ENCODE results near the gene PSG6.
A peak's percentile ranks its signal among the peaks of the same experiment; 100 is the strongest.
"Not testable (repeated sequence)": the region's sequence is repeated elsewhere in the genome, so short reads cannot be mapped to it uniquely, and the experiment has no call there.

The PSG6 gene

GRCh38 chr19:42917634-42918033, at the start of gene PSG6:
TSS of gene PSG6 (minus strand) at chr19:42917894. CDS start at chr19:42917792, 102 bp downstream.
- DNase-seq (ENCODE audit: low spot score) = not testable (repeated sequence)

GRCh38 chr19:42965176-42965575, 47.5 kb upstream of the PSG6 start:
- DNase-seq (ENCODE audit: low spot score) = no peak

- no peak for DNase-seq (ENCODE audit: low spot score)
Observed at GRCh38 chr19:42961119-42961518, 43.4 kb upstream of the PSG6 start.

GRCh38 chr19:42952126-42952525, 34.4 kb upstream of the PSG6 start:
- not testable (repeated sequence) for DNase-seq (ENCODE audit: low spot score)

GRCh38 chr19:42951476-42951875, 33.8 kb upstream of the PSG6 start:
- not testable (repeated sequence) for DNase-seq (ENCODE audit: low spot score)

GRCh38 chr19:42942187-42942789, 24.6 kb upstream of the PSG6 start:
- peak; percentile 8 for DNase-seq (ENCODE audit: low spot score)

GRCh38 chr19:42937107-42937506, 19.4 kb upstream of the PSG6 start, which contains the start of gene PSG7:
TSS of gene PSG7 (minus strand) at chr19:42937207. CDS start at chr19:42937076, 131 bp downstream.
- DNase-seq (ENCODE audit: low spot score) = not testable (repeated sequence)

GRCh38 chr19:42934726-42935125, 17.0 kb upstream of the PSG6 start:
- DNase-seq (ENCODE audit: low spot score) = not testable (repeated sequence)

- not testable (repeated sequence) for DNase-seq (ENCODE audit: low spot score)
Observed at GRCh38 chr19:42934183-42934582, 16.5 kb upstream of the PSG6 start.

- not testable (repeated sequence) for DNase-seq (ENCODE audit: low spot score)
Observed at GRCh38 chr19:42933412-42933811, 15.7 kb upstream of the PSG6 start.

- peak; percentile 71 for DNase-seq (ENCODE audit: low spot score)
Observed at GRCh38 chr19:42932485-42933101, 14.9 kb upstream of the PSG6 start.

GRCh38 chr19:42930214-42930613, 12.5 kb upstream of the PSG6 start:
- peak; percentile 2 for DNase-seq (ENCODE audit: low spot score)

GRCh38 chr19:42928896-42929295, 11.2 kb upstream of the PSG6 start:
- no peak for DNase-seq (ENCODE audit: low spot score)

GRCh38 chr19:42926781-42927180, 9.1 kb upstream of the PSG6 start:
- DNase-seq (ENCODE audit: low spot score) = no peak

- peak; percentile 64 for DNase-seq (ENCODE audit: low spot score)
Observed at GRCh38 chr19:42923106-42923505, 5.4 kb upstream of the PSG6 start.

GRCh38 chr19:42920971-42921370, 3.3 kb upstream of the PSG6 start:
- not testable (repeated sequence) for DNase-seq (ENCODE audit: low spot score)

- peak; percentile 15 for DNase-seq (ENCODE audit: low spot score)
Observed at GRCh38 chr19:42919757-42920079, 2.0 kb upstream of the PSG6 start.

GRCh38 chr19:42919070-42919756, 1.5 kb upstream of the PSG6 start:
- not testable (repeated sequence) for DNase-seq (ENCODE audit: low spot score)

GRCh38 chr19:42918377-42919069, 829 bp upstream of the PSG6 start:
- not testable (repeated sequence) for DNase-seq (ENCODE audit: low spot score)

GRCh38 chr19:42916931-42917330, 763 bp downstream of the PSG6 start:
- not testable (repeated sequence) for DNase-seq (ENCODE audit: low spot score)

- DNase-seq (ENCODE audit: low spot score) = not testable (repeated sequence)
Observed at GRCh38 chr19:42913516-42913915, 4.2 kb downstream of the PSG6 start.

GRCh38 chr19:42912941-42913340, 4.8 kb downstream of the PSG6 start:
- DNase-seq (ENCODE audit: low spot score) = not testable (repeated sequence)

- DNase-seq (ENCODE audit: low spot score) = not testable (repeated sequence)
Observed at GRCh38 chr19:42911731-42912130, 6.0 kb downstream of the PSG6 start.
